Dermis blood vessel endothelial cell (primary cell): ENCODE data around the gene TUBA3E. TPM values are rescaled to one million over a fixed set of nuclear protein-coding genes. Genes with fewer than 3 reads are reported as not detected.
"Not testable (repeated sequence)": the region's sequence is repeated elsewhere in the genome, so short reads cannot be mapped to it uniquely, and the experiment has no call there.

Experiments
- DNase-seq: peaks from one replicate; pipeline ENCODE4 v3.0.0; 2010
- total RNA-seq: library from RNA; depleted of rRNA; stranded (reverse); fragments of >200 nt; gene quantifications from 2 replicates; pipeline ENCODE4 v1.2.3, GENCODE V29; 2014

Gene TUBA3E
- total RNA-seq, 1 donor from 2014 or later = not detected

- DNase-seq = not testable (repeated sequence)
Measured at GRCh38 chr2:130160838-130161705, 37.2 kb downstream of the TUBA3E start.

GRCh38 chr2:130160131-130160530 is 38.1 kb downstream of the TUBA3E start:
- DNase-seq = no peak

DNA sequence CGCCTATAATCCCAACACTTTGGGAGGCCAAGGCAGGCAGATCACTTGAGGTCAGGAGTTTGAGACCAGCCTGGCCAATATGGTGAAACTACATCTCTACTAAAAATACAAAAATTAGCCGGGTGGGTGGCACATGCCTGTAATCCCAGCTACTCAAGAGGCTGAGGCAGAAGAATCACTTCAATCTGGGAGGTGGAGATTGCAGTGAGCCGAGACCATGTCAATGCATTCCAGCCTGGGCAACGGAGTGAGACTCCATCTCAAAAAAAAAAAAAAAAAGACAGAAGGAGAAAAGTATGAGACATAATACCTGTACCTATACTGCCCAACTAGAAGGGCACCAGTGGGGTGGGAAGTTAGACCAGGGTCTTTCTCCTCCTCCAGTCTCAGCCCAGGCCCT is 38.9 kb downstream of the TUBA3E start:
- not testable (repeated sequence) for DNase-seq

DNA sequence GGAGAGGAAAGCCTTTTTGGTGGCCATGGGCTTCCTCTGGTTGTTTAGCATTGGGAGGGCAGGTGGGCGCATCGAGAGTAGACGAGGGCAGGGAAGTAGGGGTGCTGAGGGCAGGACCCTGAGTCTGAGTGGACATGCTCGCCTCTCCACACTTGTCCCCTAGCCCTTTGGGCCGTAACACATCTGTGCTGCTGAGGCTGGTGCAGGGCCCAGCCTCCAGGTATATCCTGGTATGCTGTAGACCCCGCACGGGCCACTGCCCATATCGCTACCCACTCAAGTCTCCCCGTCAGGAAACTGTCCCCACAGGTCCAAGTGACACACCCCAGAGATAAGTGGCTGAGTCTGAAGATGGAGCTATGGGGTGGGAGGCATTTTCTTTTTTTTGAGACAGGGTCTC is 39.6 kb downstream of the TUBA3E start:
- DNase-seq = no peak

- DNase-seq = peak; percentile 11
Measured at GRCh38 chr2:130157825-130158514, 40.3 kb downstream of the TUBA3E start.

GRCh38 chr2:130157354-130157753 is 40.9 kb downstream of the TUBA3E start:
- DNase-seq = not testable (repeated sequence)

GRCh38 chr2:130156624-130157004 is 41.6 kb downstream of the TUBA3E start:
- no peak for DNase-seq

- peak; percentile 74 for DNase-seq
Measured at GRCh38 chr2:130155956-130156623, 42.1 kb downstream of the TUBA3E start.

DNA sequence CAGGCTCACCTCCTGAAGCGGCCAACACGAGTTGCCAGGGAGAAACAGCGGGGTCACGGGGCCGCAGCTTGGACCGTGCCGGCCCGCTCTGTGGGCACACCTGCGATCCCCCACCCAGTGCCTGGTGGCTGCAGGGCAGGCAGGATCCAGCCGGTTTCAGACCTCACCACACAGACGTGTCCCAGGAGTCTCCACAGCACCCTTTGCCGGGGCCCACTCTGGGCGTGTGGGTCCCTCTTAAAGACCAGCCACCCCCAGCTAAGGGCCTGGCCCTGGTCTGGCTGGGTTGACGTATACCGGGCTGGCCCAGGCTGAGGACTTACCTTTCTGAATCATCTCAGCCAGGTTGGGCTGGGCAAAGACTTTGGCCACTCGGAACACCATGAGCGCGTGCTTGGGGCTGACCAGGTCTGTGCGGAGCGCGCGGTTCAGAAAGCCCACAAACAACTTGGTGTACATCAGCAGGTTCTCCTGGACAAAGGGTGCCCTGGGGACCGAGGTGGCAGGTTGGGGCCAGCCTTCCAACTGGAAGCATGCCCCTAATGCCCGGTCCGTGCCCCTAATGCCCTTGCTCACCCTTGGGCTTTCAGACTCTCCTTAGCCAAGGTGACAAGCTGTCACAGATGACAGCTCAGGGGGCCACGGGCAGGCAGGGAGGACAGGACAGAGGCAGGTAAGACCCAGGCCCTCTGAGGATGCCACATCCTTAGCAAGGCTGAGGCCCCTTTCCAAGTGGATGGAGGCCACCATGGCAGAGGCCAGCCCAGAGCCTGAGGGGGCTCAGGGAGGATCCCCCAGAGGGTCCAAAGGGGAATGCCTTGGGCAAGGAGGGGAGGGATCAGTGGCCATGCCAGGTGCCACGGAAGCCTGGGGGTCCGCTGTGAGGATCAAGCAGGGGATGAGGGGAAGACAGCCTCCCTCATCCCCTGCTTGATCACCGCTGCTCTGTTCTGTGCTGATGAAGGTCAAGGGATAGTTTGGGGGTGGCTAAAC is 43.2 kb downstream of the TUBA3E start:
- no peak for DNase-seq

GRCh38 chr2:130154423-130154770 is 43.8 kb downstream of the TUBA3E start:
- not testable (repeated sequence) for DNase-seq

DNA sequence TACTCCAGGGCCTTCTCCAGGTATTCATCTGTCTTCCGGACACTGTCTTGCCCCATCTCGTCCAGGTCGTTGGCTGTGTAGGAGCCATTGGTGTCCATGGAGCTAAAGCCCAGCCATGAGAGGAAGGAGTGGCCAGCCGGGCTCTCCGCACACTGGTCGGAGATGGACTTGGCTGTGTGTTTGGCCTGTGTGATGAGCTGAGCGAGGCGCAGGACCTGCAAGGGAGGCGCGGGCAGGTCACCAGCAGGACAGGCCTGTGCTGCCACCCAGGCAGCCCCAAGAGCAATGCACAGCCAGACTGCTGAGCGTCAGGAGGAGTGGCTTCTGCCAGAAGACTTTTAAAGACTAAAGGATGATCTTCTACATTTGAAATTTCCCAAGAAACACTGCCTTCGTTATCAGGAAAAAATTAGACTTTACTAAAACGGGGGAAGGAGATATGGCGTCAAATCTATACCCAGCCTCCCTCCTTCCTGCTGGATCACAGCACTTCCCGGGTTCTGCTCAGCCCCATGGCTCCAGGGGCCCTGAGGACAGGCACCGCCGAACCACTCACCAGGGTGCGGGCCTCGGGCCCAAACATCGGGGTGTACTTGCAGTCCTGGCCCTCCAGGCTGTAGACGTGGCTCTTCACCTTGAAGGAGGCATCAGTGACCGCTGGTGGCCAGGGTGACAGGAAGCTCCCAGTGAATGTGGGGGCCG is 44.4 kb downstream of the TUBA3E start:
- DNase-seq = not testable (repeated sequence)

GRCh38 chr2:130152816-130153595 is 45.2 kb downstream of the TUBA3E start:
- no peak for DNase-seq

DNA sequence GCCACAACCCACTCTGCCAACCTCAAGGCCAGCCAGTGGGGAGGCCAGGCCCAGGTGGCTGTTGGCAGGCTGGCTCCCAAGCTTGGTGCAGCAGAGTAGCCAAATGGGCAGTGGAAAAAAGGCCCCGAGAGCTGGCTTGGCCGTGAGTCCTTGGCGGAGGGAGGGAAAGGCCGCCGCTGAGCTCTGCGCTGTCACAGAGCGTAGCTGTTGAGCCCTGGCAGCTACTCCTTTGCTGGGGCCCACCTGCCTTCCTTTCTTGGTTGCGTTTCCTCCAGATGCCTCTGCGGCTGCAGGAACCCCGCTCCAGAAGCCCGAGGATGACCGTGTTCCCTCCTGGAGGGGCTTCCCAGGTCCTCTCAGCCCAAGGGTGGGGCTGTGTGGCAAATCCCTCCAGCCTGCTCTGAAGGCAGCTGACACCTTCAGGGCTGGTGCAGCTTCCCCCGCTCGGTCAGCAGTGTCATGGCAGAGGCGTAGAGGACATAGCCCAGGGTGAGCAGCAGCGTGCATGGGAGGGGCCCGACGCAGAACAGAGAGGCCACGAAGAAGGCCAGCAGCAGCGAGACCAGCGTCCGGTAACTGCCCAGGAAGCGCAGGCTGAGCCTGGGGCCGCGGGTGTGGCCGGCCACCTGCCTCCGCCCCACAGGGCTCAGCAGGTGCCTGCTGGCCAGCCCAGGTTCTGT is 46.0 kb downstream of the TUBA3E start:
- not testable (repeated sequence) for DNase-seq

GRCh38 chr2:130151145-130151512 is 47.1 kb downstream of the TUBA3E start:
- DNase-seq = not testable (repeated sequence)

- no peak for DNase-seq
Measured at GRCh38 chr2:130150181-130151144, 47.8 kb downstream of the TUBA3E start.

- DNase-seq = not testable (repeated sequence)
Measured at GRCh38 chr2:130148515-130148914, 49.7 kb downstream of the TUBA3E start.

DNA sequence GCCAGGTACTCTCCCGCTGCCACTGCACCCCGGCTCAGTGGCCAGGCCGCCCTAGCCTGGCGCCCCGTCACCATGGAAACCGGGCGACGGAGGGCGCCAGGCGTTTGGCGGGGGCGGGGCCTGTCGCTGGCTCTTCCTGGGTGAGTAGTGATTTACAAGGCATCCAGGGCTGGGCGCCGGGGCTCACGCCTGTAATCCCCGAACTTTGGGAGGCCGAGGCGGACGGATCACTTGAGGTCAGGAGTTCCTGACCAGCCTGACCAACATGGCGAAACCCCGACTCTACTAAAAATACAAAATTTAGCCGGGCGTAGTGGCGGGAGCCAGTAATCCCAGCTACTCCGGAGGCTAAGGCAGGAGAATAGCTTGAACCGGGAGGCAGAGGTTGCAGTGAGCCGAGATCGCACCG is 53.2 kb downstream of the TUBA3E start, which contains the start of gene CCDC74B:
Gene CCDC74B, minus strand, starts transcription at position 107 of the 409 bp plus-strand sequence. CDS start 116 bp downstream, outside the sequence.
- DNase-seq = not testable (repeated sequence)

- DNase-seq = not testable (repeated sequence)
Measured at GRCh38 chr2:130143266-130144039, 54.8 kb downstream of the TUBA3E start.
